DOHH2 (cell line): ENCODE results near the gene ARPC4.

ENCODE experiments used
- CTCF ChIP-seq: fragments of 200-600 bp; sonication (generic); IDR thresholded peaks from one replicate; pipeline ENCODE4 v1.5.1; 2014; ENCODE audit warnings: antibody characterized with exemption, mild to moderate bottlenecking, low read depth, low read length; ENCODE audit not compliant: poor library complexity, severe bottlenecking
- EZH2phosphoT487 ChIP-seq: fragments of 200-600 bp; sonication (generic); IDR thresholded peaks from 2 replicates; pipeline ENCODE4 v1.6.1; 2017; ENCODE audit warnings: borderline replicate concordance, mild to moderate bottlenecking, antibody characterized with exemption, low read length, moderate library complexity, mixed read lengths

DNA sequence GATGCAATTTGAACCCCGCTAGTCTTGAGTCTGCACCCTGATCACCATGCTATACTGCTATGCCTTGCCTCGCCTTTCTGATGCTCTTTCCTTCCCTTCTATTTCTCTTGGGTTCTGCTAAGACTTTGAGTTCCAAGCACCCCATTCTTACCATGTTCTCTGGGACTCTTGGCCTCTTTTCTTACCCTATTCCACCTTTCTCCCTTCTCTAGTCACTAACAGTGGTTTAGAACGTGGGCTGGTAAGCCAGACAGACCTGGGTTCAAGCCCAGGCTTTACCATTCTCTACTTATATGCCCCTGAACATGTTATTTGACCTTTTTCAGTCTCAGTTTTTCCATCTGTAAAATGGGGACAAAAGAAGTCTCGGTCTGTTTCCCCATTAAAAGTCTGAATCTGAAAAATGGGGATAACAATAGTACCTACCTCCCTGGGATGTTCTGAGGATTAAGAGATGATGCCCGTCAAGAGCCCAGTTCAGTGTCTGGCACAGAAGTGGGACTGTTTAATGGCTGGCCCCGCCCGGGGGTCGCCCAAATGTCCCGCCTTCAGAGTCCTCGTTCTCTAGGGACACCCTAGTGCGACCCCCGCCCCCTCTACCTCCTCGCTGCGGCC, 985 bp upstream of the ARPC4 start:
- TF ChIP-seq CTCF (no peak), EZH2phosphoT487 (no peak)
